ENCODE results near the gene TENM4.
"Not testable (repeated sequence)": the region's sequence is repeated elsewhere in the genome, so short reads cannot be mapped to it uniquely, and the experiment has no call there.

TENM4 gene

DNA sequence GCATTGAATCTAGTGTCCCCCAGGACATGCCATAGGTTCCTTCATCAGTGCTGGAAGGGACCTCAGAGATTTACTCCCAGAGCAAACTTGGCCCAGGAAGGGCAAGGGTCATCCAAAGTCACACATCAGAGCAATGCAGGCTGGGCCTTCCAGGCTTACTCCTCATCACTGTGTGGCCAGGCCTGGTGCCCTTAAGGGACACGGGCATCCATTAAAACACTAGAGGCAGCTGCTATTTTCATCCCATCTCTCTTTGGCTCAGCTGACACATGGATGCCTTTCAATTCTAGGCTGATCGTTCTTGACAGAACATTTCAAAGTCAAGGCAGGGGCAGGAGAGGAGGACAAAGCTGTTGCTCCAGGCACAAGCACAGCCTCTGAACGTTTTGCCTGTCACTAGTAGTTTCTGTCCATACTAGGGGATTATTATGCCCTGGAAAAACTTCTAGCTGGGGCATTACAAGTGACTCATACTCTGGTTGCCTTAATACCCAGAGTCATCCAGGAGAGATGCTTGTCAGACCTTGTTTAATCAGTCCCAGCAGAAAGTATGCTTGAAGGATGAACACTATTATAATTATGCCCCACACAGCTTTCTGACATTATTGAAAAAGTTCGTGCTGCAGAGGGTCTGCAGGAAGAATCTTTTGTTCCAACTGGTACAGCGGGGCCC is 240.3 kb downstream of the TENM4 start:
- DNase-seq, result no peak

DNA sequence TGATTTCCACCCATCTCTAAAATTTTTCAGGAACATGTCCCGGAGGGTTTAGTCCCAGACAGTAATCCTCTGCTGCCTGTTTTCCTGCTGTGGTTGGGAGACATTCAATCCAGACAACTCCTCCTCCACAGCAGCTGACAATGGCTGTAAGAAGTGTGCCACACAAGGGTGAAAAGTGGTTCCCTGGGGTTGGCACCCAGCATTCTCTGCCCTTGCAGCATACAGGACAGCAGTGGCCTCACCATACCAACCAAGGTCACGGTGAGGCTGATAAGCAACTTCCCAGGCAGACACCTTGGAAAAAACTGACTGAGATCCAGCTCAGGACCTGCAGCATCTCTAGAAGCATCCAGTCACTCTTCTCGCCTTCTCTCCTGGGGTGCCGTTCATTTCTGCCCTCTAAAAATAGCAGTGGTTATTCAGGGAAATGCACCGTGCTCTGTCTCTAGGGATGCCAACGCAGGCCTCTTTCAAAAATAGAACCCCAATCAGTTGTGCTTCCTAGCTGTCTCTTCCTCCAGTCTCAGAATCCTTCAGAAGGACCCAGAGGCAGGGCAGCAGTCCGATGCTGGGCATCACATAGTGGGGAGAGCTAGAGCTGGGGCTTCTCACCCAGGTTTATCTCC is 241.0 kb downstream of the TENM4 start:
- DNase-seq, result no peak

DNA sequence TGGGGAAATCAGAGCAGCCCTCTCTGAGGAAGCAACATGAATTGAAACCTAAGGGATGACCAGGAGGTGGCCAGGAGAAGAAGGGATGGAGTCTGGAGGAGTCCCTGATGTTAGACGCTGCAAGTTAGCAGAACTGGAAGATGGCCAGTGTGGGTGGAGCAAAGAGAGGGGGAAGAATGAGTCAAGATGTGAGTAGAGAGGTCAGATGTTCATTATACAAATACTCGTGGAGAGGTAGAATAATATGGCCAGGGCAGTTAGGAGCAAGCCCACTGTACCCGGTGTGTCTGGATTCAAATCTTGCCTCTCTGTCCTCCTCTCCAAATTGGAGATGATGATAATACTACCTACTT is 242.0 kb downstream of the TENM4 start:
- DNase-seq, result no peak

DNA sequence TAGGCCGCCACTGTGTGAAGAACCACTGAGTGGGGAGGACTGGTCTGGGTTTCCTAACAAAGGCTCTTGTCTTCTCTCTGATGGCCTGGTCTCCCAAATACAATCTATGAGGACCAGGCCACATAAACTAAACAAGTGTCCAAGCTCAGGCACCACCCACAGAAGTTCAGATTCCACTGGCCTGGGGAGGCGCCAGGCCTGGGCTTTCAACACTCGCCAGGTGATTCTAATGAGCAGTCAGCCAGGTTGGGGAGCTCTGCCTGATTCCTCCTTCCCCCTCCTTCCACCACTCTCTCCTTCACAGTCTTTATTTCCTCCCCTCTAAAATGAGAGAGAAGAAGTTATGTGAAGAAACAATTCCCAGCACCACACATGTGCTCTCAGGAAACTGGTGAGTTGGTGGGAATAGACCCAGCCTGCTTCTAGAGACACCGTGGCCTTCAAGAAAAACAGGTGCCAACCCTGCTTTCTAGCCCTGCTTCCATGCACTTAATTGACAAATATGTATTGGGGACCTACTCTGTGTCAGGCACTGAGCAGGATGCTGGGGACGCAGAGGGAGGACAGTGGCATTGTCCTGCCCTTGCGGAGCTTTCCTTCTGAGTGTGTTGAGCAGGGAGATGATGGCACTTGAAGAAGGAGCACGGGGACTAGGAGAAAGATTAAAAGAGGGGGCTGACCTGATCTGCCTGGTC is 242.5 kb downstream of the TENM4 start:
- DNase-seq, result no peak

DNA sequence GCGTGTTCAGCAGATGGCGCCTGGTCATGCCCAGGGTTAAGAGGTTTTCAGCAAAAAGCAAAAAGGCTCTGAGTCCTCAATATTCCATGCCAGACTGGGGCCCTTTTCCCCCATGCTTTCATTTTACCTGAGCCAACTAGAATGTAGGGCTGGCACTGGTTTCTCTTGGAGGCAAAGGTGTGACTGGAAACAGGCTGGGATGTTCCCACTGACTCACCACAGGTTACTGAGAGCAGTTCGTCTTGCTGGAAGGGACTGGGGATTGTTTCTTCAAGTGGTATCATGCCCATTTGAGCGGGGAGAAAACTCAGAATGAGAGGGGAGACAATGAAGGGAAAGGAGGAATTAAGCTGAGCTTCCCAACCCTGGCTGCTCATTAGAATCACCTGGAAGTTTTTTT is 243.9 kb downstream of the TENM4 start:
- no peak for DNase-seq

DNA sequence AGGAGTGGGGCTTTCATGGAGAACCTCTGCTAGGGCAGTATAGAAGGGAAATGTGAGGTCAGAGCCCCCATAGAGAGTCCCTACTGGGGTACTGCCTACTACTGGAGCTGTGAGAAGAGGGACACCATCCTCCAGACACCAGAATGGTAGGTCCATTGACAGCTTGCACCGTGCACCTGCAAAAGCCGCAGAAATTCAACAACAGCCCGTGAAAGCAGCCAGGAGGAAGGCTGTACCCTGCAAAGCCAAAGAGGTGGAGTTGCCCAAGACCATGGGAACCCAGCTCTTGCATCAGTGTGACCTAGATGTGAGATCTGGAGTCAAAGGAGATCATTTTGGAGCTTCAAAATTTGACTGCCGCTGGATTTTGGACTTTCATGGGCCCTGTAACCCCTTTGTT is 245.6 kb downstream of the TENM4 start:
- DNase-seq, result no peak

DNA sequence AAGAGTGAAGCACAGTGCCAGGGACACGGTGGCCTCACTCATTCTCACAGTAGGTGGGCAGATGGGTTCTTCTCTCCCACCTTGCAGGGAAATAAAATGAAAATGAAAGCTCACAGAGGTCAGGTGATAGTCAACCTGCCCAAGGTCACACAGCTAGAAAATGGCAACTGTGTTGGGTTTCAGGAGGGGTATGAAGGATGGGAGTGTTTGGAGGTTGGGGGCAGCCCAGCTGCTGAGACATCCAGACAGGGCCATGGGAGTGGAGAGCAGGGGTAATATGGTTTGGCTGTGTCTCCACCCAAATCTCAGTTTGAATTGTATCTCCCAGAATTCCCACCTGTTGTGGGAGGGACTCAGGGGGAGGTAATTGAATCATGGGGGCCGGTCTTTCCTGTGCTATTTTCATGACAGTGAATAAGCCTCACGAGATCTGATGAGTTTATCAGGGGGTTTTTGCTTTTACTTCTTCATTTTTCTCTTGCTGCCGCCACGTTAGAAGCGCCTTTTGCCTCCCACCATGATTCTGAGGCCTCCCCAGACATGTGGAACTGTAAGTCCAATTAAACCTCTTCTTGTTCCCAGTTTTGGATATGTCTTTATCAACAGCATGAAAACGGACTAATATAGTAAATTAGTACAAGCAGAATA is 247.0 kb downstream of the TENM4 start:
- DNase-seq, result no peak

DNA sequence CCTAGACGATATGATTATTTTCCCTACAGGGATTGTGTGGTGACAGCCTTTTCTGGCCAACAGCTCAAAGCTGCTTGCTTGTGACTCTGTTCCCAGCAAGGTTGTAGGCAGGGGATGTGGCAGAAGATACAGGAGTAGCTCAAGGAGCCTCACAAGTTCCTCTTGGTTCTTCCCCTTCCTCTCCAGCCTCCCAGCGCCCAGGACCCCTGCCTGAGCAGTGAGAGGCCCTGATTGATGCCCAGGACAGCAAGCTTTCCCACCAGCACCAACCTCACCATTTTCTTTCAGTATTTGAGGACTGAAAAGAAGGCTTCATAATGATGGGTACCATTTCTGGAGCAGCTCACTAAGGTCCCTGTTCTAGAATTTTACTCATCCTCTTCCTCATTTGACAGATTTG is 248.0 kb downstream of the TENM4 start:
- DNase-seq, result no peak

DNA sequence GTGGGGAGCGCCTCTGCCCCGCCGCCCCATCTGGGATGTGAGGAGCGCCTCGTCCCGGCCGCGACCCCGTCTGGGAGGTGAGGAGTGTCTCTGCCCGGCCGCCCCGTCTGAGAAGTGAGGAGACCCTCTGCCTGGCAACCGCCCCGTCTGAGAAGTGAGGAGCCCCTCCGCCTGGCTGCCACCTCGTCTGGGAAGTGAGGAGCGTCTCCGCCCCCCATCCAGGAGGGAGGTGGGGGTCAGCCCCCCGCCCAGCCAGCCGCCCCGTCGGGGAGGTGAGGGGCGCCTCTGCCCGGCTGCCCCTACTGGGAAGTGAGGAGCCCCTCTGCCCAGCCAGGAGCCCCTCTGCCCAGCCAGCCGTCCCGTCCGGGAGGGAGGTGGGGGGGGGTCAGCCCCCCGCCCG is 249.1 kb downstream of the TENM4 start:
- not testable (repeated sequence) for DNase-seq

DNA sequence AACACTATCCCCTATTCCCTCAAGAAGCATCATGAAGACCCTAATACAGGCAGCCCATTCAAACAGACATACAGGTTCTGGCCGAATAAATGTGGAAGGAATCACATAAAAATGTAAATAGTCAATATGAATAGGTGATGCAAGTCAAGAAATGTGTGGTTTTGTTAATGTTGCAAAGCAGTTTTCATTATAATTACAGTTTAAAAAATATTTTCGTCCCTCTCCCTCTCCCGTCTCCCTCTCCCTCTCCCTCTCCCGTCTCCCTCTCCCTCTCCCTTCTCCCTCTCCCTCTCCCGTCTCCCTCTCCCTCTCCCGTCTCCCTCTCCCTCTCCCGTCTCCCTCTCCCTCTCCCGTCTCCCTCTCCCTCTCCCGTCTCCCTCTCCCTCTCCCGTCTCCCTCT is 250.3 kb downstream of the TENM4 start:
- DNase-seq, result not testable (repeated sequence)

DNA sequence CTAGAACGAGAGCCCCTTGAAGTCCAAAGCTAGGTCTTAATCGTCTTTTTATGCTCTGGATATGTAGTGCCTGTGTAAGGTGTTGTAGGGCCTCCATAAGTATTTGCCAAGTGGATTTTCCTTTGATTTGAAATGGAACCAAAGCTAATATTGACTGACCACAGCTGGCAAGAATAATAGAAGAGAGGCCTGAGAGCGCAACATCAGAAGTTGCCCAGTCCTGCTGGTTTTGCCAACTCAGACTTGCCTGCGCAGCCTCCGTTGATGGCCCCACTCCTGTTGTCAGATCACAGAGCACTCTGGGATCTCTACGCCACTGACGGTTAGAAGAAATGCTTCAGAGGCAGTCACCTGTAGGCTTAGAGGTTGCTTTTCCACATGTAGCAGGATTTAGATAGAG is 251.2 kb downstream of the TENM4 start:
- DNase-seq, result no peak

DNA sequence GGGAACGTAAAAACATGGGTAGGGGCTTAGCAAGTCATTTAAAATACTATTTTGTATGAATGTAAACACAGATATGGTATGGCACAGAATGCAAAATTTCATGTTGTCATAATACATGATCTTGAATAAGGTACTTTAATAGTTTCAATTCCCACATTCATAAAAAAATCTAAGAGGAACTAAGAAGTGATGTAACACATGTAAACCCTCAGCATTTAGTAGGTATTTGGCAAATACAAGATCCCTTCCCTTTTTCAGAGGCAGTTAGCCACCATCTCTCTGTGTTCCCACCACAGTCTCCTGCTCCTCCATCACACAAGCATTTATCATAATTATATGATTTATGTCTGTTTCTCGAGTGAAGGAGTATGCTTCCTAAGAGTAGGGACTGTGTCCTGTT is 251.8 kb downstream of the TENM4 start:
- no peak for DNase-seq

DNA sequence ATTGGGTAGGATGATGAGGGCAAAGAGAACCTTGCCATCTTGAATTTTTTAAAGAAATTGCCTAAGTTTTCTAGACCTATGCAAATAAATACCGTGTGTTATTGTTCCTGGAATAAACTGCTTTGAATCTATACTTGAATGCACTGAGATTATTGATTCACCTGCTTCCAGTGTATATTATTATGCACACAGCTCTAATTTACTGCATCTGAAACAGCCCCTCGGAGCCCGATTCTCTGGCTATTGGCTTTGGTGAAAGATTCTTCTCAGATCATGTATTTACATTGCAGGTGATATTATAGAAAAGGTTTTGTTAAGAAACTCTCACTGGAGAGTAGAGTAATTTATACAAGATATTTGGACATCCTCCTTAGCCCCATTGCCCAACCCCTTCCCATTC is 254.2 kb downstream of the TENM4 start:
- DNase-seq, result no peak

DNA sequence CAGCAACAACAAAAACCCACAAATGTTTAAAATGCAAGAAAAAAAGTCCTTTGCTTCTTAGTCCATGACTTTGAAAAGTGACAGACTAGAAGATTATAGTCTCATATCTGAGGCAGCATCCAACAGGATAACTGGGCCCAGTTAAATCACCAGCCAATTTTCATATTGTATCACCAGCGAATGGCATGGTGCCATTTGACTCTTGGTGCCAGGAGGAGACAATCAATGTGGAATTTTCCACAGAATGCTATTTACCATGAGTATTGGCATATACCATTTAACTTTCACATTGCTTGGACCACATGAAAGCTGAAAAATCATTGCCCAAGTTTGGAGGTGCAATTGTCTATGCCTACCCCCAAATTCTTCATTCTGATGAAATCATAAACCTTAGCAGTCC is 255.5 kb downstream of the TENM4 start:
- no peak for DNase-seq

DNA sequence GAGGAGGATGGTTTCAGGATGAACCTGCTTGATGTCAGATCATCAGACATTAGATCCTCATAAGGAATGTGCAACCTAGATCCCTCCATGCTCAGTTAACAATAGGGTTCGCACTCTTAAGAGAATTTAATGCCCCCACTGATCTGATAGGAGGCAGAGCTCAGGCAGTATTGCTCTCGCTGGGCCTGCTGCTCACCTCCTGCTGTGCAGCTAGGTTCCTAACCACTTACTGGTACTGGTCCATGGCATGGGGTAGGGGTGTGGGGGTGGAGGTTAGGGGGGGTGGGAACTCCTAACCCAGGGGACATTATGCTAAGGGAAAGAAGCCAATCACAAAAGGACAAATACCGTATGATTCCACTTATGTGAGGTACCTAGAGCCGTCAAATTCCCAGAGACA is 256.5 kb downstream of the TENM4 start:
- DNase-seq, result no peak

DNA sequence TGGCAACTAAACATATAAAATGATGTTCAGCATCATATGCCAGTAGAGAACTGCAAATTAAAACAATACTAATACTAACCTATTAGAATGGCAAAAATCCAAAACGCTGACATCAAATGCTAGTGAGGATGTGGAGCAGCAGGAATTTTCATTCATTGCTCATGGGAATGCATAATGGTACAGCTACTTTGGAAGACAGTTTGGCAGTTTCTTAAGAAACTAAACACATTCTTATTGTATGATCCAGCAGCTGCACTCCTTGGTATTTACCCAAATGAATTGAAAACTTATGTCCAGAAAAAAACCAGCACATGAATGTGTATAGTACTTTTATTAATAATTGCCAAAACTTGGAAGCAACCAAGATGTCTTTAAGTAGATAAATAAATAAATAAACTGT is 258.0 kb downstream of the TENM4 start:
- no peak for DNase-seq

DNA sequence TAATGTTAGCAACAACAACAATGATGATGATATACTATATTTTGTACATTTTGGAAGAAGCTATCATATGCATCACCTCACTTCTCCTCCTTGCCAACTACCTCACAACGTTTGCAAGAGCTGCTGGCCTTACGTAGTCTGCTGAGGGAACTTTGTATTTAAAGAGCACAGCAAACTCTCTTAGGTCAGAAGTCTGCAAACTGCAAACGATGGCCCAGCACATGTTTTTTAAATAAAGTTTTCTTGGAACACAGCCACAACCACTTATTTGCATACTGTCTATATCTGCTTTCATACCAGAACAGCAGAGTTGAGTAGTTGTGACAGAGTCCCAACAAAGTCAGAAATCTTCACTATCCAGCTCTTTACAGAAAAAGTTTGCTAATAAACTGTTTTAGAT is 261.7 kb downstream of the TENM4 start:
- DNase-seq, result no peak

DNA sequence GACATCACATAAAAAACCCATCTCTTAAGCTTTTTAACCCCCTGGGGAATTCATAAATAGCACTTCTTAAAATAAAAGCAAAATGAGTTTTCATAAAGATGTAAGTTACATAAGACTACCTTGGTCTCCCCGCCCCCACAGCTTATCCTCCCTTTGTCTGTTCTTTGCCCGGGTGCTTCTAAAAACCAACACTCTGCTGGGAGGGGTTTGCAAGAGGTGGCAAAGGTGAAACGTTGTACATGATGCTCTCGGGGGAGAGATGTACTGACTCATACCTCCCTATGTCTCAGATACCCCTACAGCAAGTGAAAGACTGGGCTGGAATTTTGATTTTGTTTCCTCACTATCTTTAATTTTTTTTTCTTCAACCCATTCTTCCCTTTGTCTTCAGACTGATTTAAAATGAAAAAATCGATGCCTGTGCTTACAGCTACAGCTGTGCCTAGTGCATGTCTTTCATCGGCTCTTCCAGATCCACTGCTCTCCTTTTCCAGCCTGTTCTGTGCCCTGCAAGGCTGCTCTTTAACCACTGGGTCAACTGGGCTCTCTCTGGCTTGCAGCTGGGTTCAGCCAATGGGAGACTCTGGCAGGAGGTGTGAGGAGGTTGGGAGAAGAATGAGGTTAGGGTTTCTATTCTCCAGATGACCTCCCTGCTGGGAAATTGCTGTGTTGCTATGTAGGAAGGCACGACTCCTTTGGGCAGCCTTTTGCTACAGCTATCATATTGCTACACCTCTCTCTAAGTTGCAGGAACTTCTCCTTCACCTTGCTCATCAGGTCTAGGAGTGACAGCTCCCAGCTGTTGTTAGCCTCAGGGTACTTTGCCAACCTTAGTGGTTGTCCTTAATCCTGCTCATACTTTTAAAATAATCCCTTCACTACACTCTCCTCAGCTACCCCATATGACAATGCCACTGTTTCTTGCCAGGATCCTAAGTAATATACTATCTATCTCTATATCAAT is 266.5 kb downstream of the TENM4 start:
- no peak for DNase-seq

DNA sequence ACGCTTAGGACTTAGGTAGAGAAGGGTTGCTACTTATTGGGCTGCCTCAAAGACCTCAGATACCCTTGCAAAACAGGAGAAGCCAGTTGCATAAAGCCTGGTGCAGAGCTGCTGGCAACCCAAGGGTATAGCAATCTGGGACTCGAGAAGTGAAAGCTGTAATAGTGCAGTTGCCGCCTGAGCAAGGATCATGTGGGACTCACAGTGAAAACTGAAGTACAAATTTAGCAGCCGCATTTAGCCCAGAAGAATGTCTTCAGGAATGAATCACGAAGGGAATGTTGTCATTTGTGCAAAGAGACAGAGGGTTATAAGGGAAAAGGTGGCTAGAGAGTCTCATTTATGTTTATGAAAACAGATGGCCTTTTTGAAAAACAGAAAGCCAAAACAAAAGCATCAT is 267.2 kb downstream of the TENM4 start:
- no peak for DNase-seq

DNA sequence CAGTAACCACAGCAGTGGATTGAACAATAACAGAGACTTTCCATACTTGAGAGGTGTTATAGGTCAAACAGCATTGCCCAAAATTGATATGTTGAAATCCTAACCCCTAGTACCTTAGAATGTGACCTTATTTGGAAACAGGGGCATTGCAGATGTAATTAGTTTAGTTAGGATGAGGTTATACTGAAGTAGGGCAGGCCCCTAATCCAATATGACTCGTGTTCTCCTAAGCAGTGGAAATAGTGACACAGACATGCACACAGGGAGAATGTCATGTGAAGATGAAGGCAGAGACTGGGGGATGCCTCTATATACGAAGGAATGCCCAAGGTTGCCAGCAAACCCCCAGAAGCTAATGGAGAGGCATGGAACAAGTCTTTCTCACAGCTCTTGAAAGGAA is 270.5 kb downstream of the TENM4 start:
- DNase-seq, result no peak

DNA sequence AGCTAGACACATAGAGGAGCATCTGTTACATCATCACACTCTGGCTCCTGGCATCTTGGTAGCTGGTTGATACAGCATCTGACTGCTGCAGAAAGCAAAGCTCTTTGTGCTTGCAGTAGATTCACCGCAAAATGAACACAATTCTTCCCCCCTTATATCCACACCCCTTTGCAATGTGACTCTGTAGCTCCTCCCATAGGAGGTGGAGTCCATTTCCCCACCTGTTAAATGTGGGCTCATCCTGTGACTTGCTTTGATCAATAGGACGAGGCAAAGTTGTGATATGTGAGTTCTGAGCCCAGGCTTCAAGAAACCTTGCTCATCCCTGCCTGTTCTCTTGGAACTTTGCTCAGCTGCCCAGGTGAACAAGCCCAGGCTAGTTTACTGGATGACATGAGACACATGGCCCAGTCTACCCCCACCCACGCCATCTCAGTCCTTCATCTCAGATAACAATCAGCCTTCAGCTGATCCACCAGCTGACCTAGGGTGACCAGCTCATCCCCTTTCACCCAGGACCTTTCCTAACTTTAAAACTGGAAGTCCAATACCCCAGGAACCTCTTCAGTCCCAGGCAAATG is 272.2 kb downstream of the TENM4 start:
- no peak for DNase-seq

DNA sequence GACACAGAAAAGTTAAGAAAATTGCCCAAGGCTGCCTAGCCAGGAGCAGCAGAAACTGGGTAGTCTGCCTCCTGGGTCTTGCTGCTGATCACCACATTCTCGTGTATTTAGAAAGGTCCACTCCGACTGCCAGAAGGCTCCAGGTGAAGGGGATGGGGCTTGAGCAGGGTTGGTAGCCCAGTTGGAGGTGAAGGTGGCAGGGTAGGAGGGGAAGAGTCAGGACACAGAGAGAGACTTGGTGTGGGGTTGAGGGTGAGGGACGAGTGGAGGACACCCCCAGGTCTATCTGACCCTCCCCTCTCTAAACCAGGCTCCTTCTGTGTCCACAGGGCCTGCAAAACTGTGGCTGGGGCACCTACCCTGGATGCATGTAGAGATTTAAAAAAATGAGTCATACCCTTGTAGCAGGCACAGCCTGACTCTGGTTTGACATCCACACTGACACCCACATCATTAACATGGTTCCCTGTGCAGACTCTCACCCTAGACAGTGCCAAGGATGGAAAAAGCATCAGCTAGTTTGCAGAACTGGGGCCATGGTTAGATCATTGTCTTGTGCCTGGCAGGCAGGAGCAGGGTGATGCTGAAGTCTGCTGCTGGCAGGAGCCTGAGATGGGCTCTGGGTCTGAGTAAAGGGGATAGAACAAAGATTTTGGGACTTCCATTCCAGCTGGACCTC is 273.2 kb downstream of the TENM4 start:
- no peak for DNase-seq

Data from NCI-H1092 (cell line).